Endothelial cell of umbilical vein (primary cell): ENCODE measurements around the gene SPAG6.

ENCODE experiments used
- EZH2 ChIP-seq: IDR thresholded peaks from 2 replicates; pipeline ENCODE4 v1.6.1; 2012; ENCODE audit warnings: borderline replicate concordance, low read depth, mild to moderate bottlenecking, moderate library complexity, low read length, inconsistent platforms; ENCODE audit not compliant: severe bottlenecking
- JUN ChIP-seq: IDR thresholded peaks from 2 replicates; pipeline ENCODE4 v1.6.1; 2011; ENCODE audit warnings: borderline replicate concordance, low read depth; ENCODE audit not compliant: insufficient read length, insufficient read depth
- MYC ChIP-seq: IDR thresholded peaks from one replicate; pipeline ENCODE4 v1.6.1; 2011; ENCODE audit warnings: mild to moderate bottlenecking, low read depth, low read length
- POLR2A ChIP-seq: IDR thresholded peaks from 2 replicates; pipeline ENCODE4 v1.6.1; 2012; ENCODE audit warnings: low read depth, mild to moderate bottlenecking, control low read depth, low read length
- POLR2AphosphoS5 ChIP-seq: IDR thresholded peaks from 2 replicates; pipeline ENCODE4 v1.6.1; 2012; ENCODE audit warnings: low read depth, mild to moderate bottlenecking, control low read depth, low read length, moderate library complexity; ENCODE audit not compliant: insufficient read depth
- TF ChIP-seq, protein P1 (sequence below), 2 donors: IDR thresholded peaks; 1 replicate in 1 of 2; 2 replicates in 1 of 2; pipeline ENCODE4 v1.5.1; 2011; ENCODE audit warnings: low read length in 2 of 2, mild to moderate bottlenecking in 2 of 2, moderate library complexity in 2 of 2, control low read depth in 1 of 2, inconsistent platforms in 1 of 2, low read depth in 1 of 2; ENCODE audit not compliant: insufficient read depth in 1 of 2; ENCODE audit errors: extremely low read depth in 1 of 2

DNA sequence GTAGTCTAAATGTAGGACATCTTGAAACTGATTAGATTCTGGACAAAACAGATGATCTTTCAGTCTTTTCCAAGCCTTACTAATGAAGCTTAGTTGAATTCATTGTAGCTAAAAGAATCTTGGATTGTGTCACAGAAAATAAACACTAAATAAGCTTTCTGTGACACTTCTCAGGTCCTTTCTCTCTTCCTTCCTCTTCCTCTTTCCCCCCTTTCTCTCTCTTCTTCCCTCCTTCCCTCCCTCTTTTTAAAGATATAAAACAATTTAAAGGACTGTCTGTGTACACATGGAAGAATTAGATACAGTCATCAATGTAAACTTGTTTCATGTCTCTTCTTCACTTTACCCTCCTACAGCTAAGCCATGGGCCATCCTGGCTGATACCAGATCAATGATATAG is 34.4 kb upstream of the SPAG6 start:
- TF ChIP-seq JUN (no peak), POLR2A (no peak), POLR2AphosphoS5 (no peak), MYC (no peak), EZH2 (no peak)
- TF ChIP-seq, protein P1, sequence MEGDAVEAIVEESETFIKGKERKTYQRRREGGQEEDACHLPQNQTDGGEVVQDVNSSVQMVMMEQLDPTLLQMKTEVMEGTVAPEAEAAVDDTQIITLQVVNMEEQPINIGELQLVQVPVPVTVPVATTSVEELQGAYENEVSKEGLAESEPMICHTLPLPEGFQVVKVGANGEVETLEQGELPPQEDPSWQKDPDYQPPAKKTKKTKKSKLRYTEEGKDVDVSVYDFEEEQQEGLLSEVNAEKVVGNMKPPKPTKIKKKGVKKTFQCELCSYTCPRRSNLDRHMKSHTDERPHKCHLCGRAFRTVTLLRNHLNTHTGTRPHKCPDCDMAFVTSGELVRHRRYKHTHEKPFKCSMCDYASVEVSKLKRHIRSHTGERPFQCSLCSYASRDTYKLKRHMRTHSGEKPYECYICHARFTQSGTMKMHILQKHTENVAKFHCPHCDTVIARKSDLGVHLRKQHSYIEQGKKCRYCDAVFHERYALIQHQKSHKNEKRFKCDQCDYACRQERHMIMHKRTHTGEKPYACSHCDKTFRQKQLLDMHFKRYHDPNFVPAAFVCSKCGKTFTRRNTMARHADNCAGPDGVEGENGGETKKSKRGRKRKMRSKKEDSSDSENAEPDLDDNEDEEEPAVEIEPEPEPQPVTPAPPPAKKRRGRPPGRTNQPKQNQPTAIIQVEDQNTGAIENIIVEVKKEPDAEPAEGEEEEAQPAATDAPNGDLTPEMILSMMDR (IDR thresholded peaks at IDR 0.05; ENCODE audit: extremely low read depth in 1 of 2, insufficient read depth in 1 of 2, low read depth in 1 of 2, low read length in 2 of 2) = no peak
